Measurements from ENCODE around the gene PLPP1.
A peak's percentile ranks its signal among the peaks of the same experiment; 100 is the strongest.
"Not testable (repeated sequence)": the region's sequence is repeated elsewhere in the genome, so short reads cannot be mapped to it uniquely, and the experiment has no call there.

PLPP1 gene

GRCh38 chr5:55541056-55541635 is 6.4 kb upstream of the PLPP1 start:
- no peak for DNase-seq

GRCh38 chr5:55540525-55540924 is 5.8 kb upstream of the PLPP1 start:
- no peak for DNase-seq

GRCh38 chr5:55540024-55540423 is 5.3 kb upstream of the PLPP1 start:
- no peak for DNase-seq

- DNase-seq: no peak
These were observed 3.9 kb upstream of the PLPP1 start for GRCh38 chr5:55538661-55539060.

GRCh38 chr5:55537315-55537714 is 2.6 kb upstream of the PLPP1 start:
- DNase-seq: not testable (repeated sequence)

GRCh38 chr5:55535199-55535905 is 588 bp upstream of the PLPP1 start:
- peak; percentile 77 for DNase-seq

- DNase-seq: peak; percentile 55
These were observed 986 bp downstream of the PLPP1 start for GRCh38 chr5:55533521-55534435.

GRCh38 chr5:55530669-55531068 is 4.1 kb downstream of the PLPP1 start:
- DNase-seq: no peak

- DNase-seq: no peak
These were observed 9.9 kb downstream of the PLPP1 start for GRCh38 chr5:55524816-55525215.

GRCh38 chr5:55523293-55523692 is 11.5 kb downstream of the PLPP1 start:
- DNase-seq: no peak

- no peak for DNase-seq
These were observed 12.9 kb downstream of the PLPP1 start for GRCh38 chr5:55521881-55522280.

- DNase-seq: no peak
These were observed 14.5 kb downstream of the PLPP1 start for GRCh38 chr5:55520117-55520839.

- DNase-seq: no peak
These were observed 15.9 kb downstream of the PLPP1 start for GRCh38 chr5:55518831-55519390.

GRCh38 chr5:55517804-55518203 is 17.0 kb downstream of the PLPP1 start:
- DNase-seq: no peak

- no peak for DNase-seq
These were observed 23.8 kb downstream of the PLPP1 start for GRCh38 chr5:55511010-55511409.

GRCh38 chr5:55510523-55510880 is 24.3 kb downstream of the PLPP1 start:
- DNase-seq: no peak

GRCh38 chr5:55509796-55510522 is 24.8 kb downstream of the PLPP1 start:
- DNase-seq: no peak

- no peak for DNase-seq
These were observed 25.7 kb downstream of the PLPP1 start for GRCh38 chr5:55509097-55509496.

GRCh38 chr5:55507574-55507973 is 27.2 kb downstream of the PLPP1 start:
- DNase-seq: no peak

GRCh38 chr5:55505711-55506110 is 29.1 kb downstream of the PLPP1 start:
- DNase-seq: not testable (repeated sequence)

- DNase-seq: not testable (repeated sequence)
These were observed 30.8 kb downstream of the PLPP1 start for GRCh38 chr5:55503917-55504316.

GRCh38 chr5:55502759-55503158 is 32.0 kb downstream of the PLPP1 start:
- DNase-seq: no peak

All from kidney glomerular epithelial cell (primary cell).